ENCODE results near the gene SULT6B1. TPM values are rescaled to one million over a fixed set of nuclear protein-coding genes. Genes with fewer than 3 reads are reported as not detected.
A peak's percentile ranks its signal among the peaks of the same experiment; 100 is the strongest.
"Not testable (repeated sequence)": the region's sequence is repeated elsewhere in the genome, so short reads cannot be mapped to it uniquely, and the experiment has no call there.

The SULT6B1 gene, protein sequence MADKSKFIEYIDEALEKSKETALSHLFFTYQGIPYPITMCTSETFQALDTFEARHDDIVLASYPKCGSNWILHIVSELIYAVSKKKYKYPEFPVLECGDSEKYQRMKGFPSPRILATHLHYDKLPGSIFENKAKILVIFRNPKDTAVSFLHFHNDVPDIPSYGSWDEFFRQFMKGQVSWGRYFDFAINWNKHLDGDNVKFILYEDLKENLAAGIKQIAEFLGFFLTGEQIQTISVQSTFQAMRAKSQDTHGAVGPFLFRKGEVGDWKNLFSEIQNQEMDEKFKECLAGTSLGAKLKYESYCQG
- not detected for total RNA-seq

DNA sequence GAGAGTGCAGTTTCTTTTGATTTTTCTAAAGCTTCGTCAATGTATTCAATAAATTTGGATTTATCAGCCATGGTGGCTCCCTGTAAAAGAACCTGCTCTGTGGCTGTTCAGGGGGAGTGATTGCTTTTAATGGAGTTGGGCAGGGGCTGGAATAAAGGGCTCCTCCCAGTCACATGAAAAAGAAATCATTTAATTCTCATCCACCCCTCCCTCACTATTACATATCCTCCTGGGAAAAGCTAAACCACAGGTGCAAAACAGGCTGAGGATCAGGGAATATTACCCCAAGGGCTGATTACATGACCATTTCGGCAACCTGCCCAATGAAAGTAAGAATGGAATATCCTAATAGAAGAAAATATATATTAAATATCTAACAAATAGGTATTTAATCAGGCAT, at the start of gene SULT6B1:
Gene SULT6B1, minus strand, starts transcription at position 101 of the 400 bp plus-strand sequence. Its CDS starts 30 bp downstream, at position 71.
- H3K9me3 Mint-ChIP-seq: no peaks in the 10 kb centered on the region

DNA sequence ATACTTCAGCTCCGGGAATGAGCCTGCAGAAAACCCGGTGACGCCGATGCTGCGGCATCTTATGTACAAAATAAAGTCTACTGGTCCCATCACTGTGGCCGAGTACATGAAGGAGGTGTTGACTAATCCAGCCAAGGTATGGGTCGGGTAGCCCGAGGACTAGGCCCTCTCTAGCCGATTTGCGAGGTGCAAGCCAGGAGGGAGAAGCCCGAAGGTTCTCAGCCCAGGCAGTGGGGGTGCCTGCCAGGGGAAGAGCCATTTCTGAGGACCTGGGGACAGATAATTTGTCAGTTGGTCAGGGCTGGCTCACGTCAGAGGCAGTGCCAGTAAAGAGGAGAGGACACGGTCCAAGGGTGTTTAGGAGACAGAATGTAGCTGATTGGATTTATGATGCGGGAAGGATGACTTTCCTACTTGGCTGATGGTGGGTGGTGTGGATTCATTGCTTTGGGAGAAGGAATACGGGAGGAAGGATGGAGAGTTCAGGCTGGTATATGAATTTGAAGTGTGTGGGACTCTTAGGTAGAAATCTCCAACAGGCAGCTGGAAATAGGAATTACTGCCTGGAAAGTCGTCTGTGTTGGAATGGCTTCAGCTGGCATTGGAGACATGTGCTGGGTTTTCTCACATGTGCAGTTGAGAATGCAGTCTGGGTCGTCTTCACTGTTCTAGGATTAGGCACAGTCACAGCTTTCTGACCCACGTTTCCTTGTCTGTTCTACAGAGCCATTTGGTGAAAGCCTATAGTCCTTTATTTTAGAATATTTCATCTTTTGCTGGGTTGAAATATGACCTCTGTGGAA, 43.9 kb upstream of the SULT6B1 start:
- Mint-ChIP-seq H3K9me3 (peaks cover 0 to 2% of the 10 kb centered on the region in 2 donors), H3K27me3 (ENCODE audit: low read depth) (no peaks in the 10 kb centered on the region), H3K4me1 (ENCODE audit: low read depth) (peaks cover 15% of the 10 kb centered on the region), H3K36me3 (ENCODE audit: insufficient read depth in 2 of 2) (peaks cover 8 to 31% of the 10 kb centered on the region in 2 donors), H3K4me3 (no peak overlapping the region), H3K27ac (no peak overlapping the region)
- DNase-seq (peak in 1 of 2 donors; percentile 10), ATAC-seq (replicated peaks in 1 of 2) (peak; percentile 13 to 17)

More for the DNA sequence above, at the start of gene SULT6B1:
- ATAC-seq (replicated peaks in 1 of 2) (no peak), DNase-seq (no peak)
- Mint-ChIP-seq H3K27ac (no peak within 1 kb of the TSS), H3K36me3 (ENCODE audit: insufficient read depth in 2 of 2) (no peaks in the 10 kb centered on the region), H3K27me3 (ENCODE audit: low read depth) (peaks cover 14% of the 10 kb centered on the region), H3K4me1 (ENCODE audit: low read depth) (peaks cover 15% of the 10 kb centered on the region), H3K4me3 (no peak within 1 kb of the TSS)

DNA sequence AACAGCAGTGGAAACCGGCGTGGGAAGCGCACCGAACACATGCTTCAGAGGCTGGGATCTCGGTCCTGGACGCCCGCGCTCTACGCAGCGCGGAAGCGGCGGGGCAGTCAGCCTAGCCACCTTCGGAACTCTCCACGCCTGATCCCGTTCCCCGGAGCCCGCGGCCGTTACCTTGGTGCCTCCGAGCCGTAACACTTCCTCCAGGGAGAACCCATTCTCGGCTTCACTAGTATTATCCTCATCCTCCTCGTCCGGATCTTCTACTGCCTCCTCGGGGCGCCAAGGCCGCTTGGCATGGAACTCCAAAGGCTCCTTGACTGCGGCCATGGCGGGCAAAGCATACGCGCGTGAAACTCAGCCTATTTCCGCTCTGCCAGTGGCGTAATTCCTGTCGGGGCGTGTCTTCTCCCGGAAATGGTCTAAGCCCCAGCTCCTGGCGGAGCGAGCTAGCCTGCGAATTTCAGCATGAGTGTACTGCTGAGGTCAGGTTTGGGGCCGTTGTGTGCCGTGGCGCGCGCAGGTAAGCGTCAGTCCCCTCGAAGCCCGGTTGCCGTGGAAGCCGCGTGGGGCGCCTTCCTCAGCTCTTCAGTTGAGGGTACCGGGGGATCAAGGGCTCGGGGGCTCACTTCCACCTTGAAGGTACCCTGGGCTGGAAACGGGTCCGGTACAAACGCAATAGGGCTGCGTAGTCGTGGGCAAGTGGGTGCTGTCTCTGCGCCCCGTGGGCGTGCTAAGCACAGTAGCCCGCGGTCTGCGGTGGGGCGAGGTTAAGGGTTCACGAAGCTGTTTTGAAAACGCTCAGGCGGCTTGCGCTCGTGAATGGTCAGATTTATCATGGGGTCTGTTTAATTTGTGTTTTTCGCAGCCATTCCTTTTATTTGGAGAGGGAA, 43.0 kb upstream of the SULT6B1 start, which contains the start of the genes CEBPZ and NDUFAF7:
Gene CEBPZ, minus strand, starts transcription at position 356 of the 890 bp plus-strand sequence. Its CDS starts 29 bp downstream, at position 327.
Gene NDUFAF7, plus strand, starts transcription at position 418 of the 890 bp plus-strand sequence. Its CDS starts 48 bp downstream, at position 466.
- Mint-ChIP-seq H3K36me3 (ENCODE audit: insufficient read depth in 2 of 2) (peaks cover 10 to 28% of the 10 kb centered on the region in 2 donors), H3K9me3 (peaks cover 0 to 2% of the 10 kb centered on the region in 2 donors)

DNA sequence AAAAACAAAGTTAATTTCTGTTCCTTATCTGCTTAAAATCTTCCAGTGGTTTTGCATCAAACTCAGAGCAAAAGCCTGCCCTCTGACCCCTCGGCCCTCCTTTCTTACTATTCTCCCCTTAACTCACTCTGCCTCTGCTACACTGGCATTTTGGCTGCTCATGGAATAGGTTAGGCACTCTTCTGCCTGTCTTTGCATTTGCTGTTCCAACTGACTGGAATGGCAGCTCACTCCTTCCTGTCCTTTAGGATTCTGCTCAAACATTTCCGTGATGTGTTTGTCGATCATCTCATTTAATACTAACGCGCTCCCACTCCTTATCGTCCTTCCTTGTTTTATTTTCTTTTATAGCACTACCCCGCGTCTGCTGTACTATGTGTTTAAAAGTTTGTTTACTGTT, 42.1 kb upstream of the SULT6B1 start:
- DNase-seq: no peak
- ATAC-seq (replicated peaks in 1 of 2): no peak
- H3K4me3 Mint-ChIP-seq: no peak overlapping the region
- no peaks in the 10 kb centered on the region for H3K9me3 Mint-ChIP-seq
- no peak overlapping the region for H3K27ac Mint-ChIP-seq
- H3K4me1 Mint-ChIP-seq (ENCODE audit: low read depth): peaks cover 15% of the 10 kb centered on the region
- H3K27me3 Mint-ChIP-seq (ENCODE audit: low read depth): no peaks in the 10 kb centered on the region
- H3K36me3 Mint-ChIP-seq (ENCODE audit: insufficient read depth in 2 of 2): peaks cover 7 to 21% of the 10 kb centered on the region in 2 donors

More for the DNA sequence above, 43.0 kb upstream of the SULT6B1 start, which contains the start of the genes CEBPZ and NDUFAF7:
- Mint-ChIP-seq H3K27me3 (ENCODE audit: low read depth) (no peaks in the 10 kb centered on the region), H3K4me1 (ENCODE audit: low read depth) (peaks cover 15% of the 10 kb centered on the region), H3K4me3 (no peak within 1 kb of the TSS), H3K27ac (no peak within 1 kb of the TSS)
- peak; percentile 96 to 98 for ATAC-seq (replicated peaks in 1 of 2)
- peak; percentile 91 to 95 for DNase-seq

DNA sequence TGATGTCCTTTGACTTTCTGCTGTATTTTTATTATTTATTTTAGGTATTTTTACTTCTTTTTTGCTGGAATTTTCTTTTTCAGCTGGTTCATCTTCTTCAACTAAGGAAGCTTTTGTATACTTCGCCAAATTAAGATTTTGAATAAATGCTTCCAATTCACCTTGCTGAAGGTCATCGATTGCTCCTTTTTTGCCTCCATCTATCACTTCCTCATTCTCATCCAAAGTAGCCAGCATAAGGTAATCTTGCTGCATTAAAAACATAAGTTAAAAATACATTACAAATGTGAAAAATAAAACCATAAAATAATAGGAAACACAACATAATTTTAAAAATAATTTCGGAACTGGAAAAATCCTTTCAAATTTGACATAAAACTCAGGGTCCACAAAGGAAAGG, 40.3 kb upstream of the SULT6B1 start:
- H3K9me3 Mint-ChIP-seq: no peaks in the 10 kb centered on the region
- peaks cover 5 to 18% of the 10 kb centered on the region in 2 donors for H3K36me3 Mint-ChIP-seq (ENCODE audit: insufficient read depth in 2 of 2)
- H3K27ac Mint-ChIP-seq: peak overlapping the region; percentile 66
- peaks cover 15% of the 10 kb centered on the region for H3K4me1 Mint-ChIP-seq (ENCODE audit: low read depth)
- no peak for DNase-seq
- H3K27me3 Mint-ChIP-seq (ENCODE audit: low read depth): no peaks in the 10 kb centered on the region
- ATAC-seq (replicated peaks in 1 of 2): no peak
- H3K4me3 Mint-ChIP-seq: no peak overlapping the region

DNA sequence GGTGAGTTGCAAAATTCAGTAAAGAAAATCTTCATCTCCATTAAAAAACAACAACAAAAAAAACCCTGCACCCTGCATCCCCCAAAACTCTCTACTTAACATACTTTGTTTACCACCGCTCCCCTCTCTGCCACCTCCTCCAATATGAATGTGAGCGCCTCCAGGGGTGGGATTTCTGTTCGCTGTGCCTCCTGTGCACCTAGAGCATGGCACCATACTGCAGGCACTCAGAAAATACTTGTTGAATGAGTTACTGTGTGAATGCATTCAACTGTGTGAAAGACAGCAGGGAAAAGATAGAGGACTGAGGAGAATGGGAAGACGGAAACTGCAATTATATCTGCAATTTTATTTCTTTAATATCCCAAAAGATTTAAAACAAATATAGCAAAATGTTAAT, 38.4 kb upstream of the SULT6B1 start:
- Mint-ChIP-seq H3K4me3 (peak overlapping the region; percentile 35 to 50), H3K4me1 (ENCODE audit: low read depth) (peaks cover 31% of the 10 kb centered on the region), H3K9me3 (no peaks in the 10 kb centered on the region), H3K27ac (no peak overlapping the region), H3K36me3 (ENCODE audit: insufficient read depth in 2 of 2) (peaks cover 7 to 24% of the 10 kb centered on the region in 2 donors), H3K27me3 (ENCODE audit: low read depth) (no peaks in the 10 kb centered on the region)
- DNase-seq: no peak
- ATAC-seq (replicated peaks in 1 of 2): no peak

DNA sequence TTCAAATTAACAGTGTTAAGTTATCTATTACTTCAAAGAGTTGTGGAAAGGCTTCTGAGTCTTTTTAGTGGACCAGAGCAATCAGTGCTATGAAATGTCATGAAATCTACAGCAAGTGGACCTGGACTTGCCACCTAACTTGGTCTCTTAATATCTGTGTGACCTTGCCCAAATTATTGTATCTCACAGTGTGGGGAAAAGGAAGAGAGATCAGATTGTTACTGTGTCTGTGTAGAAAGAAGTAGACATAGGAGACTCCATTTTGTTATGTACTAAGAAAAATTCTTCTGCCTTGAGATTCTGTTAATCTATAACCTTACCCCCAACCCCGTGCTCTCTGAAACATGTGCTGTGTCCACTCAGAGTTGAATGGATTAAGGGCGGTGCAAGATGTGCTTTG, 36.7 kb upstream of the SULT6B1 start:
- not testable (repeated sequence) for H3K27me3 Mint-ChIP-seq (ENCODE audit: low read depth); DNase-seq; H3K9me3 Mint-ChIP-seq; ATAC-seq (replicated peaks in 1 of 2)
- Mint-ChIP-seq H3K36me3 (ENCODE audit: insufficient read depth in 2 of 2) (peaks cover 9 to 38% of the 10 kb centered on the region in 2 donors), H3K27ac (peak overlapping the region; percentile 8), H3K4me1 (ENCODE audit: low read depth) (peaks cover 47% of the 10 kb centered on the region), H3K4me3 (peak overlapping the region; percentile 16 to 27)

DNA sequence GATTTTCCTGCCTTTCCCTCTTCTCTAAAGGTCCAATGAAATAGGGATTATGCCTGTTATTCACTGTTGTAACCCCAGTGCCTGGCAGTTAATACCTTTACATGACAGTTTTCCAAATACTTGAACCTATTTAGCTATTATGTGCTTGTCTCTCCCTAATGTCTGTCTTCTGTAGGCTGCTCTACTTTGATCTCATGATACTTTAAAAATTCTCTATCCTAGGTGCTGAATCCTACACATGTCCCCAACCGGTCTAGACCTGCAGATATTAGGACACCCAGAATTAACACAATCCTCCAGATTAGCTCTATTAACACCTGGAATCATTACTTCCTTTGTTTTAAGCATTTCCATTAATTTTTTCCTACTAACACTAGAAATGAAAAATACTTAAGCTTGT, 35.6 kb upstream of the SULT6B1 start:
- no peak overlapping the region for H3K27ac Mint-ChIP-seq
- H3K36me3 Mint-ChIP-seq (ENCODE audit: insufficient read depth in 2 of 2): peaks cover 9 to 35% of the 10 kb centered on the region in 2 donors
- H3K9me3 Mint-ChIP-seq: no peaks in the 10 kb centered on the region
- peaks cover 47% of the 10 kb centered on the region for H3K4me1 Mint-ChIP-seq (ENCODE audit: low read depth)
- H3K4me3 Mint-ChIP-seq: peak overlapping the region in 1 of 2 donors; percentile 2
- DNase-seq (no peak), ATAC-seq (replicated peaks in 1 of 2) (no peak)
- H3K27me3 Mint-ChIP-seq (ENCODE audit: low read depth): no peaks in the 10 kb centered on the region

DNA sequence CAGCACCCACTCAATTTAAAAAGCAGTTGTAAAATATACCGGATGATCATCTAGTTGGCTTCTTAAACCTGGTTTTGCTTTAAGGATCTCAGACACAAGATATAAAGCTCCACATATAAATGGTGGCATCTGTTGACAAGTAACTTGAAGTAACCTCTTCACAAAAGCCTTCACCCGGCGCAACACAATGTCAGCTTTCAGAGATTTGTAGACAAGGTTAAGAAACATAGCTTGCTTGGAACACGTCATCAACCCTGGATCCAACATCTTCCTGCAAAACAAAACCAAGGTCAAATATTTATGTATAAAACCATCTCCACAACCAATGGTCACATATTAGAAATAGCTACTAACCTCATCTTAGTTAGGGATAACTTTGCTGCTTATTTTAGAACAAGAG, 34.7 kb upstream of the SULT6B1 start:
- Mint-ChIP-seq H3K4me3 (peak overlapping the region in 1 of 2 donors; percentile 43), H3K27ac (peak overlapping the region; percentile 75), H3K36me3 (ENCODE audit: insufficient read depth in 2 of 2) (peaks cover 9 to 29% of the 10 kb centered on the region in 2 donors), H3K4me1 (ENCODE audit: low read depth) (peaks cover 47% of the 10 kb centered on the region), H3K9me3 (no peaks in the 10 kb centered on the region), H3K27me3 (ENCODE audit: low read depth) (no peaks in the 10 kb centered on the region)
- no peak for DNase-seq
- no peak for ATAC-seq (replicated peaks in 1 of 2)

DNA sequence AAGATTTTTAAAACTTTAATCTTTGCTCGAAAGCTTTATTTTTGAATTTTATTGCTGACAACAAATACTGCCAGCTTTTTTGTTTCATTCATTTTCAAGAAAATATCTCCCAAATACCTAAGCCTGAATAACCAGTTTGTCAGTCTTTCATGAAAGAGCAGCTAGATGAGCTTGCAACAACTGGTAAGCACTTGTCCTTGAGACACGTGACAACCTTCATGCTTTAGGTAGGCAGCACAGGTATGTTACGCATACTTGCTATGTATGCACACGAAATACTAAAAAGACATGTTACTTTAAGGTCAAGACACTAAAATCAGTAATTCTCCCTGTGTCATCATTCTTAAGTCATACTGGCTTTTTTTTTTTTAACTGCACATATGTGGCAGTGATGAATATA, 30.6 kb upstream of the SULT6B1 start:
- no peak for ATAC-seq (replicated peaks in 1 of 2)
- Mint-ChIP-seq H3K27ac (no peak overlapping the region), H3K9me3 (no peaks in the 10 kb centered on the region), H3K27me3 (ENCODE audit: low read depth) (no peaks in the 10 kb centered on the region), H3K4me3 (no peak overlapping the region), H3K36me3 (ENCODE audit: insufficient read depth in 2 of 2) (peaks cover 4 to 29% of the 10 kb centered on the region in 2 donors), H3K4me1 (ENCODE audit: low read depth) (peaks cover 34% of the 10 kb centered on the region)
- DNase-seq: no peak

DNA sequence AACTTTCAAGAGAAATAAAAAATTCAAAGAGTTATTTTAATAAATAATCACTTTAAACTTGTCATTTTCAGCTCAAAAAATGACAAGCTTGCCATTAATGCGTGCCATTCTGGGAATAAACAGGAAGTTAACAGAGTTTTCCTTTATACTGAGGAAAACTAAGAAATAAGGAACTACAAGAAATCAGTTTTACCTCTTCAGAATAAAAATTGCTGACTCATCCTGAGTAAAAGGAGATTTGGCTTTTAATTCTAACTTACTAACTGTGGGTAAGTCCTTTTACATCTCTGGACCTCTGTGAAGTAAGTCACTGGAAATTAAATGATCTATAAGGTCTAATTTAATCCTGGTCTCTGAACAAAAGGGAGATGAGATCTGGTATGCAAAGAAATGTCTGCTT, 26.8 kb upstream of the SULT6B1 start:
- H3K27ac Mint-ChIP-seq: peak overlapping the region; percentile 86
- no peak overlapping the region for H3K4me3 Mint-ChIP-seq
- no peaks in the 10 kb centered on the region for H3K9me3 Mint-ChIP-seq
- DNase-seq: no peak
- H3K4me1 Mint-ChIP-seq (ENCODE audit: low read depth): no peaks in the 10 kb centered on the region
- peaks cover 8 to 35% of the 10 kb centered on the region in 2 donors for H3K36me3 Mint-ChIP-seq (ENCODE audit: insufficient read depth in 2 of 2)
- no peaks in the 10 kb centered on the region for H3K27me3 Mint-ChIP-seq (ENCODE audit: low read depth)
- no peak for ATAC-seq (replicated peaks in 1 of 2)

DNA sequence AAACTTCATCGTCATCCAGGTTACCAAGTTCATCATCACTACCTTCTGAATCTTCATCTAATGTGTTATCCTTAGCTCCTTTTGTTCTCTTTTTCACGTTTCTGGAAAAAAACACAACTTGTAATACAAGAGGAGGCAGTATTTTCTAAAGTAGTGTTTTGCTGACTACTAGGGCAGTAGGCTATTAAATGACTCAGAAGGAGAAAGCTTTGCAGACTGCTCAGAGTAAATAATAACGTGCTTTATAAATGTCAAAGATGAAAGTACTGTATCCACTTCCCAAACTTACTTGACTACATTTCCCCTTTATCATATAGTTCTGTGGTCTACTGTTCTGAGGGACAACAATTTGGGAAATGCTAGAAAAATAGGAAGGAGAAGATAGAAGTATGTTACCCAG, 23.5 kb upstream of the SULT6B1 start:
- H3K4me1 Mint-ChIP-seq (ENCODE audit: low read depth): peaks cover 9% of the 10 kb centered on the region
- H3K4me3 Mint-ChIP-seq: no peak overlapping the region

More for the DNA sequence above, 23.5 kb upstream of the SULT6B1 start:
- ATAC-seq (replicated peaks in 1 of 2): no peak
- Mint-ChIP-seq H3K27me3 (ENCODE audit: low read depth) (no peaks in the 10 kb centered on the region), H3K27ac (no peak overlapping the region), H3K36me3 (ENCODE audit: insufficient read depth in 2 of 2) (peaks cover 34 to 68% of the 10 kb centered on the region in 2 donors), H3K9me3 (peaks cover 5 to 15% of the 10 kb centered on the region in 2 donors)
- no peak for DNase-seq
